ENCODE measurements around the gene LENG8.

GRCh38 chr19:54418930-54419800 lies 29.8 kb upstream of the LENG8 start:
- no peak for TF ChIP-seq POLR2AphosphoS5 (IDR thresholded peaks at IDR 0.05; ENCODE audit: low read depth, low read length)
- no peak for TF ChIP-seq POLR2A (IDR thresholded peaks at IDR 0.05; ENCODE audit: low read depth, low read length)
- no peak for TF ChIP-seq TAF1 (IDR thresholded peaks at IDR 0.05; ENCODE audit: borderline replicate concordance, low read depth, low read length)
